HAP-1 (cell line): Measurements from ENCODE around the gene BCAS3.
A peak's percentile ranks its signal among the peaks of the same experiment; 100 is the strongest.
"Not testable (repeated sequence)": the region's sequence is repeated elsewhere in the genome, so short reads cannot be mapped to it uniquely, and the experiment has no call there.

Experiments used
- DNase-seq, 2 experiments: peaks; one replicate each; pipeline ENCODE4 v3.0.0-alpha.2; 2016 to 2020; ENCODE audit warnings: low spot score in 2 of 2
- H3K27me3 ChIP-seq: fragments of 250-450 bp; sonication (Bioruptor Pico); 2 replicates; pipeline ENCODE4 v1.5.1; 2020; ENCODE audit warnings: low read depth, mild to moderate bottlenecking, moderate library complexity
- H3K36me3 ChIP-seq: fragments of 250-450 bp; sonication (Bioruptor Pico); replicated peaks from 2 replicates; pipeline ENCODE4 v1.5.1; 2020; ENCODE audit warnings: mild to moderate bottlenecking
- H3K4me1 ChIP-seq: fragments of 250-450 bp; sonication (Bioruptor Pico); 2 replicates; pipeline ENCODE4 v1.5.1; 2020; ENCODE audit warnings: mild to moderate bottlenecking
- H3K4me3 ChIP-seq: fragments of 250-450 bp; sonication (Bioruptor Pico); 2 replicates; pipeline ENCODE4 v1.5.1; 2020; ENCODE audit warnings: mild to moderate bottlenecking, moderate library complexity
- H3K9me3 ChIP-seq: fragments of 250-450 bp; sonication (Bioruptor Pico); 2 replicates; pipeline ENCODE4 v1.5.1; 2020; ENCODE audit warnings: mild to moderate bottlenecking, moderate library complexity
- in situ Hi-C: fragments of 300-500 bp; cut with MboI; formaldehyde crosslinking; loops from 3 replicates; pipeline ENCODE4 v1.14.3; 2020; ENCODE audit warnings: low sequenced_read_pairs, inconsistent platforms, mixed read lengths

The BCAS3 gene

GRCh38 chr17:60960398-60961065 is 282.9 kb downstream of the BCAS3 start:
- in situ Hi-C loops, result loop anchor here (25.0 kb wide), 1 partner anchor 223 kb away; no protein-coding TSS in a partner anchor
- no peaks in the 10 kb centered on the region for H3K4me1 ChIP-seq

GRCh38 chr17:60964160-60964559 is 286.5 kb downstream of the BCAS3 start:
- Histone ChIP-seq H3K36me3 (no peaks in the 10 kb centered on the region), H3K4me3 (no peak overlapping the region), H3K27me3 (no peaks in the 10 kb centered on the region), H3K9me3 (no peaks in the 10 kb centered on the region; the same call in 1 of the 2 replicates), H3K4me1 (no peaks in the 10 kb centered on the region)
- no peak for DNase-seq
- in situ Hi-C loops, result loop anchor here (25.0 kb wide), 1 partner anchor 227 kb away; no protein-coding TSS in a partner anchor

More at GRCh38 chr17:60960398-60961065, 282.9 kb downstream of the BCAS3 start:
- Histone ChIP-seq H3K4me3 (no peak overlapping the region), H3K9me3 (no peaks in the 10 kb centered on the region), H3K27me3 (no peaks in the 10 kb centered on the region), H3K36me3 (no peaks in the 10 kb centered on the region)
- no peak for DNase-seq

GRCh38 chr17:60968266-60968665 is 290.6 kb downstream of the BCAS3 start:
- no peaks in the 10 kb centered on the region for H3K27me3 ChIP-seq
- DNase-seq, result no peak
- no peak overlapping the region for H3K4me3 ChIP-seq
- no peaks in the 10 kb centered on the region for H3K36me3 ChIP-seq
- H3K4me1 ChIP-seq, result no peaks in the 10 kb centered on the region
- in situ Hi-C loops, result loop anchor here (25.0 kb wide), 1 partner anchor 231 kb away; no protein-coding TSS in a partner anchor
- no peaks in the 10 kb centered on the region; the same call in 1 of the 2 replicates for H3K9me3 ChIP-seq

- in situ Hi-C loops, result loop anchor here (25.0 kb wide), 1 partner anchor 232 kb away; no protein-coding TSS in a partner anchor
- H3K4me3 ChIP-seq, result no peak overlapping the region
- DNase-seq, result no peak
These were observed 291.9 kb downstream of the BCAS3 start for GRCh38 chr17:60969500-60970037.

GRCh38 chr17:60970741-60971140 is 293.1 kb downstream of the BCAS3 start:
- no peak overlapping the region for H3K4me3 ChIP-seq
- in situ Hi-C loops, result loop anchor here (25.0 kb wide), 1 partner anchor 233 kb away; no protein-coding TSS in a partner anchor
- no peaks in the 10 kb centered on the region for H3K36me3 ChIP-seq
- no peaks in the 10 kb centered on the region for H3K4me1 ChIP-seq
- no peak for DNase-seq
- no peaks in the 10 kb centered on the region; the same call in 1 of the 2 replicates for H3K9me3 ChIP-seq
- no peaks in the 10 kb centered on the region for H3K27me3 ChIP-seq

More at GRCh38 chr17:60969500-60970037, 291.9 kb downstream of the BCAS3 start:
- Histone ChIP-seq H3K4me1 (no peaks in the 10 kb centered on the region), H3K9me3 (no peaks in the 10 kb centered on the region; the same call in 1 of the 2 replicates), H3K27me3 (no peaks in the 10 kb centered on the region), H3K36me3 (no peaks in the 10 kb centered on the region)

- DNase-seq, result peak; percentile 44 to 67
- Histone ChIP-seq H3K36me3 (no peaks in the 10 kb centered on the region), H3K4me3 (no peak overlapping the region), H3K9me3 (no peaks in the 10 kb centered on the region; the same call in 1 of the 2 replicates), H3K27me3 (no peaks in the 10 kb centered on the region), H3K4me1 (no peaks in the 10 kb centered on the region)
- in situ Hi-C loops, result loop anchor here (25.0 kb wide), 1 partner anchor 234 kb away; no protein-coding TSS in a partner anchor
These were observed 294.1 kb downstream of the BCAS3 start for GRCh38 chr17:60971515-60972369.

GRCh38 chr17:60976861-60977260 is 299.2 kb downstream of the BCAS3 start:
- DNase-seq, H3K4me3 ChIP-seq, H3K27me3 ChIP-seq, H3K9me3 ChIP-seq, H3K36me3 ChIP-seq, H3K4me1 ChIP-seq: not testable (repeated sequence)
- in situ Hi-C loops, result loop anchor here (25.0 kb wide), 1 partner anchor 585 kb away; no protein-coding TSS in a partner anchor

- DNase-seq, result no peak
- Histone ChIP-seq H3K4me1 (no peaks in the 10 kb centered on the region), H3K9me3 (no peaks in the 10 kb centered on the region)
These were observed 311.7 kb downstream of the BCAS3 start for GRCh38 chr17:60989379-60989778.

GRCh38 chr17:60989846-60990245 is 312.2 kb downstream of the BCAS3 start:
- H3K4me3 ChIP-seq, result no peak overlapping the region
- H3K36me3 ChIP-seq, result no peaks in the 10 kb centered on the region
- H3K9me3 ChIP-seq, result no peaks in the 10 kb centered on the region
- no peaks in the 10 kb centered on the region for H3K27me3 ChIP-seq
- H3K4me1 ChIP-seq, result no peaks in the 10 kb centered on the region
- in situ Hi-C loops, result loop anchor here (25.0 kb wide), 1 partner anchor 572 kb away; no protein-coding TSS in a partner anchor
- DNase-seq, result no peak

More at GRCh38 chr17:60989379-60989778, 311.7 kb downstream of the BCAS3 start:
- H3K27me3 ChIP-seq, result no peaks in the 10 kb centered on the region
- in situ Hi-C loops, result loop anchor here (25.0 kb wide), 1 partner anchor 573 kb away; no protein-coding TSS in a partner anchor
- H3K4me3 ChIP-seq, result no peak overlapping the region
- no peaks in the 10 kb centered on the region for H3K36me3 ChIP-seq

GRCh38 chr17:60993497-60993896 is 315.8 kb downstream of the BCAS3 start:
- in situ Hi-C loops, result loop anchor here (25.0 kb wide), 1 partner anchor 569 kb away; no protein-coding TSS in a partner anchor
- Histone ChIP-seq H3K9me3 (no peaks in the 10 kb centered on the region), H3K36me3 (no peaks in the 10 kb centered on the region), H3K27me3 (no peaks in the 10 kb centered on the region), H3K4me3 (no peak overlapping the region), H3K4me1 (no peaks in the 10 kb centered on the region)
- no peak for DNase-seq

GRCh38 chr17:60995680-60996079 is 318.0 kb downstream of the BCAS3 start:
- in situ Hi-C loops, result loop anchor here (25.0 kb wide), 1 partner anchor 567 kb away; no protein-coding TSS in a partner anchor
- H3K36me3 ChIP-seq, result no peaks in the 10 kb centered on the region
- no peaks in the 10 kb centered on the region for H3K27me3 ChIP-seq
- DNase-seq, result no peak
- no peaks in the 10 kb centered on the region for H3K4me1 ChIP-seq
- H3K9me3 ChIP-seq, result no peaks in the 10 kb centered on the region
- no peak overlapping the region for H3K4me3 ChIP-seq

GRCh38 chr17:61000911-61001310 is 323.3 kb downstream of the BCAS3 start:
- Histone ChIP-seq H3K9me3 (no peaks in the 10 kb centered on the region), H3K27me3 (no peaks in the 10 kb centered on the region), H3K4me3 (no peak overlapping the region), H3K36me3 (no peaks in the 10 kb centered on the region), H3K4me1 (peaks cover 4% of the 10 kb centered on the region)
- in situ Hi-C loops, result loop anchor here (5.0 kb wide), 1 partner anchor 391 kb away; no protein-coding TSS in a partner anchor
- no peak for DNase-seq

- Histone ChIP-seq H3K27me3 (no peaks in the 10 kb centered on the region), H3K36me3 (no peaks in the 10 kb centered on the region), H3K4me3 (no peak overlapping the region), H3K4me1 (peaks cover 4% of the 10 kb centered on the region), H3K9me3 (no peaks in the 10 kb centered on the region)
- DNase-seq, result peak in 1 of 2 experiments; percentile 54
- in situ Hi-C loops, result loop anchor here (5.0 kb wide), 1 partner anchor 390 kb away; no protein-coding TSS in a partner anchor
These were observed 324.7 kb downstream of the BCAS3 start for GRCh38 chr17:61002316-61002736.
